Left forelimb (tissue), 1 donor: ENCODE data around the gene MRI1.
"Not testable (repeated sequence)": the region's sequence is repeated elsewhere in the genome, so short reads cannot be mapped to it uniquely, and the experiment has no call there.

Source experiments
- DNase-seq: peaks from one replicate; pipeline ENCODE4 v3.0.0-alpha.2; 2018; ENCODE audit warnings: low spot score

MRI1 gene

DNA sequence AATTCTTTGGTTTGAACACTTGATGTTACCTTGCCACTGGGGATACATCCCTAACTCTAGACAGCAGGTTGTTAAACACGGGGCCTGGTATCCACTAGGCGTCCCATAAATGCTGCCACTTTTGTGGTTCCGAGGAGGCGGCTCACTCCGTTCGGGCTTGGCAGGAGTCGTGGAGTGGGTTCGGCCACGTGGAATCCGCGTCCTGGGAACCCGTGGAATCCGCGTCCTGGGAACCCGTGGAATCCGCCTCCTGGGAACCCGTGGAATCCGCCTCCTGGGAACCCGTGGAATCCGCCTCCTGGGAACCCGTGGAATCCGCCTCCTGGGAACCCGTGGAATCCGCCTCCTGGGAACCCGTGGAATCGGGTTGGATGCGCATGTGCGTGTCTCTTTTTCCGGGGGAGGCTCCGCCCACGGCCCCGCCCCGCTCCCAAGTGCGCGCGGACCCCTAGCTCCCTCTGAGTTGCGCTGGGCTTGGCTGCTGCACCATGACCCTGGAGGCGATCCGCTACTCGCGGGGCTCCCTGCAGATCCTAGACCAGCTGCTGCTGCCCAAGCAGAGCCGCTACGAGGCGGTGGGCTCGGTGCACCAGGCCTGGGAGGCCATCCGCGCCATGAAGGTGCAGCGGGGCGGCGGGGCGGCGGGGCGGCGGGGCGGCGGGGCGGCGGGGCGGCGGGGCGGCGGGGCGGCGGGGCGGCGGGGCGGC is at the start of gene MRI1:
TSS of gene MRI1 (plus strand) at position 422 of the 707 bp plus-strand sequence. CDS start at position 489, 67 bp downstream.
- peak; percentile 89 for DNase-seq

DNA sequence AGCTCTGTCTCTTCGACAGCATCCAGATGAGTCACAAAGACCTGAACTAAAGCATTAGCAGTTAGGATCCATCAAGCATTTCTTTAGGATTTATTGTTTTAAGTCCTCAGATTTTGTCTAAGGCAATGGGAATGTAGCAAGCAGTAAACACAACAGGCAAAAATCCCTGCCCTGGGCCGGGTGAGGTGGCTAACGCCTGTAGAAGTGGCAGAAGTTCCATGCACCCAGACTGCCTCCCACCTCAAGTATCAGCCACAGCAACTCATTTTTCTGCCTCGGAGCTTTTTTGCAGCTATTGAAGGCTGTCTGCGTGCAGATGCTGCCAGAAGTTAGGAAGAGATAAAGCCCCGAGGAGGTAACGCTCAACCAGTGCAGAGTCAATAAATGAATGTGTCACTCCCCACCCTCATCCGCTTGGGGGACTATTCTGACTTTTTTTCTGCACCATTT is 47.1 kb upstream of the MRI1 start:
- DNase-seq, result no peak

DNA sequence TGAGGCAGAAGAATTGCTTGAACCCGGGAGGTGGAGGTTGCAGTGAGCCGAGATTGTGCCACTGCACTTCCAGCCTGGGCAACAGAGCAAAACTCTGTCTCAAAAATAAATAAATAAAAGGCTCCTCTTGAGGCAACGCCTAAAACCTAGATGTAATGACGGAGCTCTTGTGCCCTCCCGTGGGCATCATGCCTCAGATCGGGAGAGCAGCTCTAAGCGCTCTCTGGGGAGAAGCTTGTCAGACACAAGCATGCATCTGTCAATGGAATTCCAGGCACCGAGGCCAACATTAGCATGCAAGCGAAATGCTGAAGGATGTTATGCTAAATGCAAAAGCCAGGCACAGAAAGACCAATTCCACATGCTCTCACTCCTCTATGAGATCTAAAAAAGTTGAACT is 45.6 kb upstream of the MRI1 start:
- no peak for DNase-seq

DNA sequence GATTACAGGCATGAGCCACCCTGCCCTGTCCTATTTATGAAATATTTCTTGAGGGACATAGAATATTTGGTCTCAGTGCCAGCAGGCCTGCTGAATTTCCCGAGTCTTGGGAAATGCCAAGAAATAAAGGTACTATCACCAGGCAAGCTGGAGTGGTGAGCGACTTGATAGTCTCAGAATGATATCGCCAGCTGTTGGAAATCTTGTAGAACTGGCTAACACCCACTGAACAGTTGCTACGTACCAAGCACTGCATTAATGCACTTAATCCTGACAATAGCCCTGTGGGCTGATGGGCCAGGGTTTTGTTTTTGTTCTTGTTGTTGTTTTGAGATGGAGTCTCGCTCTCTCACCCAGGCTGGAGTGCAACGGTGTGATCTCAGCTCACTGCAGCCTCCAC is 42.2 kb upstream of the MRI1 start:
- DNase-seq, result no peak

DNA sequence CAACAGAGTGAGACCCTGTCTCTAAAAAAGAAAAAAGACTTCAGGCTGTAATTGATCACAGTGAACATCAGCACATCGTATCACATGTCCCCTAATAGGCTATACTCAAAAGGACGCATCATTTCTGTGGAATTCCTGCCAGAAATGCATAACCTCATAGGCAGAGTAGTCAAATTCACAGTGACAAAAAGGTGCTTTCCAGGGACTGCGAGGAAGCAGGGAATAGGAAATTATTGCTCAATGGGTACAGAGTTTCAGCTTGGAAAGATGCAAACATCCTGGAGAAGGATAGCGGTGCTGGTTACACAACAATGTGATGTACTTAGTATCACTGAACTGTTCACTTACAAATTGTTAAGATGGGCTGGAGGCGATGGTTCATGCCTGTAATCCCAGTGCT is 41.1 kb upstream of the MRI1 start:
- DNase-seq, result no peak

DNA sequence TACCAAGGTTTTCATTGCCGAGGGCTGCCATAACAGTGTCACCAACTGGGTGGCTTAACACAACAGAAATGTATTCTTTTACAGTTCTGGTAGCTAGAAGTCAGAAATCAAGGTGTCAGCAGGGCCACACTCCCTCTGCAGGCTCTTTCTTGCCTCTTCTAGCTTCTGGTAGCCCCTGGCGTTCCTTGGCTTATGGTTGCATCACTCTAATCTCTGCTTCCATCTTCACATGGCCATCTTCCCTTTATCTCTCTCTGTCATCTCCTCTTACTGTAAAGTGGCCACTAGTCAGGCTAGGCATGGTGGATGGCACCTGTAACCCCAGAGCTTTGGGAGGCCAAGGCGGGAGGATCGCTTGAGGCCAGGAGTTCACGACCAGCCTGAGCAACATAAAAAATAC is 38.0 kb upstream of the MRI1 start:
- no peak for DNase-seq

DNA sequence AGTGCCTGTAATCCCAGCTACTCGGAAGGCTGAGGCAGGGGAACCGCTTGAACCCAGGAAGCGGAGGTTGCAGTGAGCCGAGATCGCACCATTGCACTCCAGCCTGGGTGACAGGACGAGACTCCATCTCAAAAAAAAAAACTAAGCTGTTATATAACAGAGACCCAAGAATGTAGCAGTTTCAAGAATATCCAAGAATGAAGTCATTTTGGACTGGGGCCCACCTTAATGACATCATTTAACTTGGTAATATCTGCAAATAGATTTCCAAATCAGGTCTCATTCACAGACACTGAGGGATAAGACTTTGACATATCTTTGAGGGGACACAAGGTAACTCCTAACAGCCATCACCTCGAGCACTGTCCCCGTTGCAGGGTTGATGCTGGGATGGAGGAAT is 36.5 kb upstream of the MRI1 start:
- DNase-seq, result no peak

DNA sequence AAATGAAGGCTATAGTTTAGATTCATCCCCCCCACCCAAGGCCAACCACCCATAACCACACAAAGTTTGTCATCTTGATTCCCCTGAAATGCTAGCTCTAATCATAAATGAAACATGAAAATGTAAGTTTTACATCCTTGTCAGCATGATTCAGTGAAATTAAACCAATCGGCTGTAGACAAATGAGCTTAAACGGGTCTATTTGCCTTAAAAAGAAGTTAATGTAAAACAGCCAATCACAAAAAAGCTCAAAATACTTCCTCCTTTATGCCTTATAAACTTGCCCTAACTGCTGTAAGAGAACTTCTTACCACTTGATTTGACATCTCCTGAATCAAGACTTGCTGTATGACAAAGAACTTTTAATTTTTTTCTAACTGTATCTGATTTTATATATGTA is 34.5 kb upstream of the MRI1 start:
- no peak for DNase-seq

DNA sequence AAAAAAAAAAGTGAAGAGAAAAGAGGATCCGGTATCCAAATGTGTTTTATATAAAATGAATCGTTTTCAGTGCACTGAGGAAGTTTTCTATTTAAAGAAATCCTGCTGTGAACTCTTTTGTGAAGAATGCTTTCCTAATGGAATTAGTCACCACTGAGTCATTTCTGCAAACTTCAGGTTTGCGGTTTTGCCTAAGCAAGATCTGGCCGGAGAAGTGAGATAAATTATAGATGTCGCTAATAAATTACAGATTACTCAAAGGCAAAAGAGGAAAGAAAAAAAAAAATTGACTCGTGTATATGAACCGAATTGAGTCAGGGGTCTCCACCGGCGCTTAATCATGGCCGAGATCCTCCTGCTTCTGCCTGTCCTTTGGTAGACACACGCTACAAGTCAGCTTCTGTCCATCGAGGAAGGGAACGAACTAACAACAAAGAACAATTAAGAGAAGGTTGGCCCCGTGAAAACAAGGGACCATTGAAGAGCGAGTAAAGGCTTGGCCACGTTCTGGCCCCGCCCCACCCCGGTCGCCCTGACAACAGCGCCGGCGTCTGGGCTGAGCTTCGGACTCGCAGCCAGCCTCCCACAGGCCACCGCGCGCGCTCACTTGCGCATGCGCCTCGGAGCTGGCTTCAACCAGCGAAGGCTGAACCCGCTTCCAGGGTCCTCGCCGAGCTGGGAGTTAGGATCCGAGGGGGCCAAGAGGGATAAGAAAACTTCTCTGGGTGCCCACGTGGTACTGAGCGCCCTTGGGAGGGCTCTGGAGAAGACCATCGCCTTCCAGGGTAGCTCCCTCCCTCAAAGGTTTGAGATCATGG is 33.0 kb upstream of the MRI1 start:
- peak; percentile 97 for DNase-seq

DNA sequence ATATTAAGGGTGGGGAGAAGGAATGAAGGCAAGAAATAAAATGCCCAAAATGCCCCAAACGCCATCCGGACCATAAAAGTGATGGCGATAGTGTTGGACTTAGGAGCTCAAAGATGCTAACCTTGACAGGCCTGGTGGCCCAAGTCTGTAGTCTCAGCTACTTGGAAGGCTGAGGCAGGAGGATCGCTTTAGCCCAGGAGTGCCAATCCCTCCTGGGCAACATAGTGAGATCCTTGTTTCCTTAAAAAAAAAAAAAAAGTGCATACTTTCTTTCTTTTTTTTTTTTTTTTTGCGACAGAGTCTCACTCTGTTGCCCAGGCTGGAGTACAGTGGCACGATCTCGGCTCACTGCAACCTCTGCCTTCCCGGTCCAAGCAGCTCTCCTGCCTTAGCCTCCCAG is 32.0 kb upstream of the MRI1 start:
- DNase-seq, result no peak

DNA sequence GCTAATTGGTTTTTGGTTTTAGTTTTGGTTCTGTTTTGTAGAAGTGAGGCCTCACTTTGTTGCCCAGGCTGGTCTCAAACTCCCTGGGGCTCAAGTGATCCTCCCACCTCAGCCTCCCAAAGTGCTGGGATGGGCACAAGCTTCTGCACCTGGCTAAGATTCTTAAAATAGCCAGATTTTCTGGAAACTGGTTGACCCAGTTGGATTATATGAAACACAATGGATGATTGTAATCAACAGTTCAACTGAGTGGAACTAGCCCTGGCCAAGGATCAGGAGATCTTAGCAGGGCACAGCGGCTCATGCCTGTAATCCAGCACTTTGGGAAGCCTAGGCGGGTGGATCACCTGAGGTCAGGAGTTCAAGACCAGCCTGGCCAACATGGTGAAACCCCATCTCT is 29.6 kb upstream of the MRI1 start:
- no peak for DNase-seq

DNA sequence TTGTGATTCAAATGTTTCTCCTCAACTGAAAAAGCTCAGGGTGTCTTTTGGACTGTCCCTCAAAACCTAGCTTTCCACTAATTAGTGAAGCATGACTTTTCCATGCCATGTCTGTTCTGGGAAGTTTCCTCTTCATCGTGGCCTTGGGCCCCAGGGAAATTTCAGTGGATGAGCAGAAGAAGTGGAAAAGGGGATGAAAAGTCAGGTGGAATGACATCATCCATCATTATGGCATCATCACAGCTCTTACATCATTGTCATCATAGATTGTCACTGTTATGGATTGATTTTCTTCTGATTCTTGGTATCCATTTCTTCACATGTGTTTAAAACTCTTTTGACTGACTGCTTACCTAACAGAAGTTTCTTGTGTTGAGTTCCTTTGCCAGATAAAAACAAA is 26.2 kb upstream of the MRI1 start:
- no peak for DNase-seq

DNA sequence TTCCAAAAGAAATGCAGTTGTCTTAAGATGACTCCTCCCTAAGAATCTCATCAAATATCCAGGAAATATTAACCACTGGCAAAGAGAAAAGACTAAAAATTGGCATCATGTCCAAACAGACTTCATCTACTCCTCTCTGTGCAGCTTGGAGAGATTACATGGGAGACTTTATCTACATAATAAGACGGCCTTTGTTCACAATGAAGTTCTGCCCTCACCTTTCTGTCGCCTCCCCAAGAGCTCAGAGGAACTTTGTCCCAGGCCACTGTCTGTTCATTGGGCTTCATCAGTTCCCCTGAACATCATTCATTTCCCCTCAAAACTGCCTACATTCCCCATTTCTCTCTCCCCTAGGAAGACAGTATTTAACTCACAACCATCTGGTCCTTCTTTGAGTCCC is 22.4 kb upstream of the MRI1 start:
- DNase-seq, result no peak

DNA sequence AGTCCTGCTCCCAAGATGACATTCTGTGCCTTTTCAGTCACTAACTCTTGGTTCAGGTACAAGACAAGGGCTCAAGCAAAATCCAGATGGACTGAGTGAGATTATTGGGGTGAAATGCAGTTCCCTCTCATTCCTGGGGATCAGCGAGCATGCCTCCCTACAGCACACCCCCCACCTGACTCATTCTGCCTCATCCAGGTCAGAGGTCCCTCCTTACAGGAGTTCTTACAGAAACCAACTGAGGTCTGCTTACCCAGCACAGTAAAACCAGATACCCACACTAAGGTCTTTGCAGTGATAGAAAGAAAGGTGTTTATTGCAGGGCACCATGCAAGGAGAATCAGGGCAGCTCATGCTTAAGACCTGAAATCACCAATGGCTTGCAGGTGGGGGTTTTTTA is 21.6 kb upstream of the MRI1 start:
- no peak for DNase-seq

DNA sequence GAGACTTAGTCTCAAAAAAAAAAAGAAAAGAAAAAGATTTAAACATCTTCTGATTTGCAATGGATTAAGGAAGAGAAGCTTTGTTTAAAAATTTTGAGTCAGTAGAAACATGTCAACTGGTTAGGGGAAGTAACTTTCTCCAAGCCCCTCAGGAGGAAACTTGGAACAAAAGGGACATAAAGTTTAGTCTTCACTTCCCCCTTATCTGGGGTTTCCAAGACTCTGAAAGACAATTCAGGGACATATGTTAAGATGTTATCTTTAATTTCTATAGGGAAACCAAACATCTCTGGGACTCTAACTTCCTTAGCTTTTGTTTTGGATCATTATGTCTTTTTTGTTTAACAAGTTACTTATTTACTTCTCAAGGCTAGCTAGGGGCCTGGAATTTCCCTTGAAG is 20.1 kb upstream of the MRI1 start:
- no peak for DNase-seq

DNA sequence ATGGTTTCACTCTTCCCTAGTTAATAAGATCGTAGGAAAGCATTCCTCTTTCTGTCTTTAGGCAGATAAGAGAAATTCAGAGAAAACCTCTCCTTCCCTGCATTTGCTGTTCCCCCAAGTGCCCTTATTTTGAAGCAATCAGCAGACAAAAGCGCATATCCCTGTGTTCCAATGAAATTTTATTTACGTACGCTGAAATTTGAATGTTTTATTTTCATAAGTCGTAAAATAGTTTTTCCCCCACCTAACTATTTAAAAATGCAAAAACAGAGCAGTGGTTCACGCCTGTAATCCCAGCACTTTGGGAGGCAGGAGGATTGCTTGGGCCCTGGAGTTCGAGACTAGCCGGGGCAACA is 17.2 kb upstream of the MRI1 start:
- DNase-seq, result no peak

DNA sequence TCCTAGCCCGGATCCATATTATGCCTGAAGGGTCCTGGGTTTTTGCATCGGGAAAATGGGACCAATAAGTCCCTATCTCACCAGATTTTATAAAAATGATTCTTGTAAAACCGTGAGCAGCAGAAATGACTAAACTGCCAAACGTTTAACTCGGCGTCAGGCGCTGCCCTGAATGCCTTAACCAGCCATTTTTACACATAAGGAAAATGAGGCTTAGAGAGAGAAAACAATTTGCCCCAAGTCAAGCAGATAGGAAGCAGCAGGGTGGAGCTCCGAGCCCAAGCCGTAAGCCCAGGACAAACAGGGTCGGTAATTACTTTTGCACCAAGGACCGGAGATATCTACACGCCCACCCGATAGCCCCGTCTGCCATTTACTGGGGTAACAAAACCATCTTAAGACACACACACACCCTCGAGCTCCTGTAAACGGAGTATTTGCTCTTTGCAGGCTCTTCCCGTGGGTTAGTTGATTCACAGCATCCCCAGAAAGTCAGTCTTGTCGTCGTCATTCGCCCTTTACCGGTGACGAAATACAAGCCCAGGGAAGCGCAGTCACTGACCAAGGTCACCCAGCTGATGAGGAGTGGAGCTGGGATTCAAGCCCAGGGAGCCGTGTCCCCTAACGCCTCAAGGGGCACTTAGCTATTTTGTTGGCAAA is 16.0 kb upstream of the MRI1 start:
- no peak for DNase-seq

DNA sequence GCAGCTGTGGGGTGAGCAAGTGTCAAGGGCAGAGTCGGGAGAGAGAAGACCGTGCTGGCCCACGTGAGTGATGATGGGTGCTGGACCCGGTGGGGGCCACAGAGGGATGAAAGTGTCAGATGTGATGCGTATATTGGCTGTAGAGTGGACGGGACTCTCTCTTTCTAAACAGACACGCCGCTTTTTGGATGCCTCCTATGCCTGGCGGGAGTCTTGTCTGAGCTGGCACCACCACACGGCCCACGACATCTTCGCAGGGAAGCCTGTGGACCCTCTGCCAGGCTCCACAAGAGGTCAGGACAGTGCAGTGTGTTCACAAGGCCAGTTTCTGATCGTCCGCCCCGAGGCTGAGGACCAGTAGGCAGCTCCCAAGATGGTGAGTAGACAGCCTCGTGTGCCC is 12.9 kb upstream of the MRI1 start:
- DNase-seq, result no peak

DNA sequence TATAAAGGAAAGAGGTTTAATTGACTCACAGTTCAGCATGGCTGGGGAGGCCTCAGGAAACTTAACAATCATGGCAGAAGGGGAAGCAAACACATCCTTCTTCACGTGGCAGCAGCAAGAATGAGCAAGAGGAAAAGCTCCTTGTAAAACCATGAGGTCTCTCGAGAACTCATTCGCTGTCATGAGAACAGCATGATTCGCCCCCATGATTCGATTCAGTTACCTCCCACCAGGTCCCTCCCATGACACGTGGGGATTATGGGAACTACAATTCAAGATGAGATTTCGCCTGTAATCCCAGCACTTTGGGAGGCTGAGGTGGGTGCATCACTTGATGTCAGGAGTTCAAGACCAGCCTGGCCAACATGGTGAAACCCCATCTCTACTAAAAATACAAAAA is 10.7 kb upstream of the MRI1 start:
- DNase-seq, result not testable (repeated sequence)

DNA sequence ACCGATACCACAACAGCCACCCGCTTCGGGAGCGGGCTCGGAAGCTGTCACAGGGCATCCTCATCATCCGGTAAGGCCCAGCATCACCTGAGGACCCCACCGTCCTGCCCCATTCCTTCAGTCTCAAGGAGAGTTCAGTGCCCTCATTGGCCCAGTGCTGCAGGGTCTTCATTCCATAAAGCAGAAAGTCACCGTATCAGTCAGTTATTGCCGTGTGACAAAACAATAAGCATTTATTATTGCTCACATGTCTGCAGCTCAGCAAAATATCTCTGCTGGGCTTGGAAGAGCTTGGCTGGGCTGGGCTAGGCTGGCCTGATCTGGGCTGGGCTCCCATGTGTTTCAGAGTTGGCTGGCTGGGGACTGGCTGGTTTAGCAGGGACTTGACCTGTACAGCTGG is 8.1 kb upstream of the MRI1 start:
- DNase-seq, result no peak

DNA sequence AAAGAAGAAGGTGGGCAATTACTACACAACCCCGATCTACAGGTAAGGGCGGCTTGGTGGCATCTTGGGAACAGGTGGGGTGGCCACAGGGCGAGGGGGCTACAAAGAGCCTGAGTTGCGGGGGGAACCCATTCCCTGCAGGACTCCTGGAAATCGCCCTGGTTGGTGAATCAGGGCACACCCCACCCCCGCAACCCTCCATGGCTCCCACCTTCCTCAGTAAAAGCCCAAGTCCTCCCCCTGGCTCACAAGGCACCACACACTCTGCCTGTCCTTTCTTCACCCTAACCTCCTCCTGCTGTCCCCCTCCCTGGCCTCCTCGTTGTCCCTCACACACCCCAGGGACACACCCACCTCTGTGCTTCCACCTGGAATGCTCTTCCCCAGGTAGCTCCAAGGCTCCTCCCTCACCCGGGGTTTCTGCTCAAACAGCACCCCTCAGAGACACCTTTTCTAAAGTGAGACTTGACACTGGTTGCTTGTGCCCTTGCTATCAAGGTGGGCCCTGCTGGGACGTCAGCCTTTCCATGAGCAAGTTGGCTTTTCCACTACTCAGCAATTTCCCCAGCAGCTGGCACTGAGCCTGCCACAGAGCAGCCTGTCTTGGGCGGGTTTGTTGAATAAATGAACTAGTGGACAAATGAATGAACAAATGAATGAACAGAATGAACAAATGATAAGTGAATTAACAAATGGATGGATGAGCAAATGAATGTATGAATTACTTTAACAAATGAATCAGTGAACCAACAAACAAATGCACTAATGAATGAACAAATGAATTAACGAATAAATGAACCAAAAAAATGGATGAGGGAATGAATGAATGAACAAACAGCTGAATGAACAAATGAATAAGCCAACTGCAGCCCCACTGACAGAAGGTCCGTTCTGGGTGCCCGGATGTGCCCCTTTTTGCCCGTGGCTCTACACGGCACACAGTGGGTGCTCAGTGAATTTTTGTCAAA is 6.2 kb upstream of the MRI1 start:
- no peak for DNase-seq

DNA sequence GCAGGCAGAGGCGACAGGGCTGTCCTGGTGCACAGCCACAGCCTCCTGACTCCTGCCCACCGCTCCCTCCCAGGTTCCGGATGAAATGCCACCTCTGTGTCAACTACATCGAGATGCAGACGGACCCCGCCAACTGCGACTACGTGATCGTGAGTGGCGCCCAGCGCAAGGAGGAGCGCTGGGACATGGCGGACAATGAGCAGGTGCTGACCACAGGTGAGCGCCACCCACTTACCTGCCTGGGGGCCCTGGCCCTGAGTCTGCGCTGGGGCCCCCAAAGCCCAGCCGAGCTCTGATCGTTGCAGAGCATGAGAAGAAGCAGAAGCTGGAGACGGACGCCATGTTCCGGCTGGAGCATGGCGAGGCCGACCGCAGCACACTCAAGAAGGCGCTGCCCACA is 5.5 kb upstream of the MRI1 start:
- DNase-seq, result no peak
